HG03565 (cell line): ENCODE measurements around the gene SHKBP1.

Source experiments
- ATAC-seq: cut with Tn5 transposase; IDR thresholded peaks from one replicate; pipeline ENCODE4 v1.9.1; 2021; ENCODE audit warnings: mild to moderate bottlenecking, moderate library complexity; ENCODE audit not compliant: unreplicated experiment

Gene SHKBP1

GRCh38 chr19:40632311-40633036 lies 55.8 kb downstream of the SHKBP1 start:
- ATAC-seq = no peak

- ATAC-seq = no peak
These were observed 56.5 kb downstream of the SHKBP1 start for GRCh38 chr19:40633207-40633606.

- no peak for ATAC-seq
These were observed 61.7 kb downstream of the SHKBP1 start for GRCh38 chr19:40638327-40638726.

- ATAC-seq = no peak
These were observed 62.9 kb downstream of the SHKBP1 start for GRCh38 chr19:40639638-40639982.

GRCh38 chr19:40640744-40641143 lies 64.1 kb downstream of the SHKBP1 start:
- no peak for ATAC-seq
